GM19397 (cell line): Measurements from ENCODE around the gene ADGRG6.

Experiments used
- ATAC-seq: cut with Tn5 transposase; IDR thresholded peaks from one replicate; pipeline ENCODE4 v1.9.1; 2021; ENCODE audit warnings: mild to moderate bottlenecking, moderate library complexity; ENCODE audit not compliant: unreplicated experiment

The ADGRG6 gene

DNA sequence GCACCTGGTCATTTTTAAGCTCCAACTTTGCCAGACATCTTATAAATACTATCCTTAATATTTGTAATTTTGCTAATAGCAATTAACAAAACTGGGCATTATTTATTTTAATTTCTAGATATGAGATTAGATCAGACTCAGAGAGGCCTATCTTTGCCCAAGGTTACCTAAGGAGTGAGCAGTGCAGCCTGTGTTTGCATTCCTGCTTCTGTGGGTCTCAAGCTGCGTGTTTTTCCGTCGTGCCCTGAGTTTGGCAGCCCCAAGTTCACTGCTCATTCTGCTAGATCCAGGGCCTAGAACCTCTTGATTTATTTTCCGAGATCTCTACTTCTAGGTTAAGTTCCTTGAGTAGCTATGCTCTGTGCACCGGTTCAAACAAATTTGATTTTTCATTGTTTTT lies 11.0 kb upstream of the ADGRG6 start:
- ATAC-seq, result no peak

DNA sequence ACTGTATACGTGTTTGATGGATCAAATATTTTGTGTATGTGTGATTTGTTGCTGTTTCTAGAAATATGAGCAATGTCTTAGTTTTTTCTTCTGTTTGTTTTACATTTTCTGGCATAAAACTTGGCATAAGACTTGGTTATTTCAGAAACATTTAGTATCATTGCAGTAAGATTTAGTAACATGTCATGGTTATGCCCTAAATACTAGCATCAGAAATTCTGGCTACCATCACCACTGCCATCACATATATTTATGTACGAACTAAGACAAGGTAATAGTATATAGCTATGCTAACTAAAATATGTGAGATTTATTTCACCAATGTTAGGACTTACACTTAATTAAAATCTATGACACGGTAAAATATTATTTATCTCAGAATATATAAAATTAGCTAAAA lies 10.3 kb upstream of the ADGRG6 start:
- no peak for ATAC-seq

DNA sequence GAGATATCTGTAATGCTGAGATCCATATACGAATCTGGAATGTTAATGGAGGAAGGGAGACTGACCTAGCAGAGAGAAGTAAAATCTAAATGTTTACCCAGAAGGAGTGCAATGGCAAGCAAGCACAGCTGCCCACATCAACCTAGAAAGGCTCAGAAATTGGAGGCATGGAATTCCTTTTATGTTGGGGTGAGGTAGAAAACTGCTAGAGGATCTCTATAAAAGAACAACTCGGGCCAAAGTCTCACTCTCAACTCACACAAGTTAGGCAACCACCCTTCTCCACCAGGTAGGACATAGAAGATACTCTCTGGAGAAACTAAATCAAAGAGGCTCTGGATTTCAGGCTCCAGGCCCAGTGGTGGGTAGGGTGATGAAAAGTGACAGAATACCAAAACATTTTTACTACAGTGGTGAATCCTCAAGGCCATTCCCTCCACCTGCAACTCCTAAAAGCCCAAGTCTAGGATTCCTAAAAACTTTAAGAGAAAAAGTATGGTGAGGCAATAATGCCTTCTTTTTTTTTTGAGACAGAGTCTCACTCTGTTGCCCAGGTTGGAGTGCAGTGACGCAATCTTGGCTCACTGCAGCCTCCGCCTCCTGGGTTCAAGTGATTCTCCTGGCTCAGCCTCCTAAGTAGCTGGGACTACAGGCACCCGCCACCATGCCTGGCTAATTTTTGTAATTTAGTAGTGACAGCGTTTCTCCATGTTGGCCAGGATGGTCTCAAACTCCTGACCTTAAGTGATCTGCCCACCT lies 9.5 kb upstream of the ADGRG6 start:
- ATAC-seq, result no peak

DNA sequence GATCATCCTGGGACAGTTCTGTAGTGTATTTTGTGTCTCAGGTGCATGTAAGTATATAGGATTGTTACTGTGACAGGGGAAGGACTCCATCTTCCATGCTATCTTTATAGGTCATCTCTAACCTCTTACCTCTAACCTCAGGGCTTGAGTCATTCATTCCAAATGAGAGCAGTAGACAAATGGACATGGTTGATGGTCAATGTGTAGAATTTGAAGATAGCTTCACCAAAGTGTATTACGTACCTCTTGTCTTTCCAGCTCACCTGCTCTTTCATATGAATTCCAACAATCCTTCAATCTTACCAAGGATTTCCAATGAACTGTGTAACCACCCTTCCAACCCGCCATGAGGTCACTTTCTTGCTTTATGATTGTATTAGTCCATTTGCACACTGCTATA lies 8.7 kb upstream of the ADGRG6 start:
- ATAC-seq, result no peak

DNA sequence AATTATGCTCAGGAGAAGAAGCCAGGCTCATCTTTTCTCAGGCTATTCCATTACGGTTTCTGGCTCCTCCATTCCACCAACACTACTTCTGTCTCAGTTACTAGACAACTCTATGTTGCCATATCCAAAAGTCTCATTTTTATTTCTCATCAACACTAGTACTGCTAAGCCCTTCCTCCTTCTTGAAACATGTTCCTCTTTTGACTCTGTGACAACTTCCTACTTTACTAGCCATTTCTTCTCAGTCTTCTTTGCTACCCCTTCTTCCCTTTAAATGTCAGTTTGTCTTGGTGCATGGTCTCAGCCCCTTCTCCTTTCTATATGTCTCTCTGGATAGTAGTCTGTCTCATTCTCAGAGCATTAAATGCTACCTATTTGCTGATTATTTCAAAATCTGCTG lies 7.1 kb upstream of the ADGRG6 start:
- ATAC-seq, result no peak

DNA sequence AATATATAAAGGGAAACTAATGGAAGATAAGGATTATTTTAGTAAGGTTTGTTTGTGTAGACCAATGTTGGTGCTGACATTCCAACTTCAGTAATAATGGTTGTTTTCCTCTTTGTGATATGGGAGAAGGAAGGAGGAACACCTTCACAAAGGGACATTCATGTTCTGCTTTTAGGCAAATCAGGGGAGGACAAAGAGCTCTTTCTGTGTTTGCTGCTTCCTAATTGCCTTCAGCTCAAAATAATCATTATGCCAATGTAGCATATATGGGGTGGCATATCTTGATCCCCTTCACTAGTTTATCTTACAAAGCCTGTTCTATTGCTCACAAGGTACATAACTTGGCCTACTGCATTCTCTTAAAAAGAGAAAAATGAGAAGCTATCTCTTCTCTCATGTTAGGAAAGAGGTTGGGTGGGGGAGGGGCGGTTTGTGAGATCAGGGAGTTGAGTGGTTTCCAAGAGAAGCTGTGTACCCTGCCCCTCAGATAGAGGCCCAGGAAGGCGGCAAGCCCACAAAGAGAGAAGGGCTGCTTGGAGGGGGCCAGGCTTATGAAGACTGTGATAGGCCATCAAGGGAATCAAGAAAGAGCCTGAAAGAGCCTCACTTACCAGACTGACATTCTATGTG lies 4.7 kb upstream of the ADGRG6 start:
- no peak for ATAC-seq

DNA sequence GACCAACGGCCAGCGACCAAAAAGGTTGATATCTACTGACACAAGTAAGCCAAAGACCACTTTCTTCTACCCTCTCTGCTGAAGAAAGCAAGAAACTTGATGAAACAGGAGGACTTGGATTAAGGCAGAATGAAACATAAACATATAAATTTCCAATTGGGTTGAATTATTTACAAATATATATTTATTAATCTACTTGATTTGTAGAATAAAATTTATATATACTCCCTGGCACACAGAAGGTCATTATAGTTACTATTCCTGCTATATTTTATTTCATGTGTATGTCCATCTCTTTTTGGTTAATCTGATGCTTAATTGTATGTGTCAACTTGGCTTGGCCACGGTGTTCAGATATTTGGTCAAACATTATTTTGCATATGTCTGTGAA lies 4.2 kb upstream of the ADGRG6 start:
- ATAC-seq, result no peak

DNA sequence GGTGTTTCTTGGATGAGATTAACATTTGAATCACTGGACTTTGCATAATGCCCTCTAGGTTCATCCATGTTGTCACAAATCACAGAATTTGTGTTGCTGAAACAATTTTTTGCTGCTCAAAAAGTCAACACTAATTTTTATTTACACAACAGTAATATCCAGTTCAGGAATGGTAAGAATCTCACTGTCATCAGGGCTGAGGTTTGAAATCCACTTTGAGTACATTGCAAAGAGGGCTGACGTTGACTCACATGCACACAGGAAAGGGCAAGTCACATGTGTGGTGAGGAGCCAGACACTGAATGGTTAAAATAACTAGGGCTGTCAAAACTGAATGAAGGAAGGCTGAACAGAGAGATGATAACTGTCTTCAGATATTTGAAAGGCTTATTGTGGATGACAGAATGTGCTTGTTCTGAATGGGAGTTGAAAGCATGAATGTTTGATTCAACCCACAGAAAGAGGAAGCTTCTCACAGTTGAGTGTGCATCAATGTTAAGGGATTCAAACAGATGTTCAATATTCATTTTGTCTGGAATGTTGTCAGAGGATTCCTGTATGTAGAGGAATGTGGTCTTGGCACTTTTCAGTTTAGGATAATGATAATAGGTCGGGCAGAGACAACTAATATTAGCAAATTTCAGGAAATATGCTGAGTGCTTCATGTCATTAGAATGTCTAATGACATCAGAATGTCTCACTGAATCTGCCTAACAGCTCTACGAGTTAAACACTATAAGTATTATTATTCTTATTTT lies 3.6 kb upstream of the ADGRG6 start:
- ATAC-seq, result no peak

DNA sequence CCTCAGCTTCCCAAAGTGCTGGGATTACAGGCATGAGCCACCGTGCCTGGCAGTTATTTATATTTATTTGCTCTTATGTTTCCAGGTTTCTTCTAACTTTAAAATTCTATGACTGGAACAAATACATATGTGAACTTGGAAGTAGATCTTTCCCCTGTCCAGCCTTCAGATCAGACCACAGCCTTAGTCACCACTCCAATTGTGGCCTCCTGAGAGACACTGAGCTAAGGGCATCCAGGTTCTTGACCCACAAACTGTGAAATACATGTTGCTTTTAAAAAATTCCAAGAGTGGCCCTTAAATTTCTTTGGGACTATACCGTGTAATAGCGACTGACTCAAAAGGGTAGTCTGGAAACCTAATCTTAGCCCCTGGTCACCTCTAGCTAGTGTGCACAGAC lies 1.5 kb upstream of the ADGRG6 start:
- ATAC-seq, result no peak

DNA sequence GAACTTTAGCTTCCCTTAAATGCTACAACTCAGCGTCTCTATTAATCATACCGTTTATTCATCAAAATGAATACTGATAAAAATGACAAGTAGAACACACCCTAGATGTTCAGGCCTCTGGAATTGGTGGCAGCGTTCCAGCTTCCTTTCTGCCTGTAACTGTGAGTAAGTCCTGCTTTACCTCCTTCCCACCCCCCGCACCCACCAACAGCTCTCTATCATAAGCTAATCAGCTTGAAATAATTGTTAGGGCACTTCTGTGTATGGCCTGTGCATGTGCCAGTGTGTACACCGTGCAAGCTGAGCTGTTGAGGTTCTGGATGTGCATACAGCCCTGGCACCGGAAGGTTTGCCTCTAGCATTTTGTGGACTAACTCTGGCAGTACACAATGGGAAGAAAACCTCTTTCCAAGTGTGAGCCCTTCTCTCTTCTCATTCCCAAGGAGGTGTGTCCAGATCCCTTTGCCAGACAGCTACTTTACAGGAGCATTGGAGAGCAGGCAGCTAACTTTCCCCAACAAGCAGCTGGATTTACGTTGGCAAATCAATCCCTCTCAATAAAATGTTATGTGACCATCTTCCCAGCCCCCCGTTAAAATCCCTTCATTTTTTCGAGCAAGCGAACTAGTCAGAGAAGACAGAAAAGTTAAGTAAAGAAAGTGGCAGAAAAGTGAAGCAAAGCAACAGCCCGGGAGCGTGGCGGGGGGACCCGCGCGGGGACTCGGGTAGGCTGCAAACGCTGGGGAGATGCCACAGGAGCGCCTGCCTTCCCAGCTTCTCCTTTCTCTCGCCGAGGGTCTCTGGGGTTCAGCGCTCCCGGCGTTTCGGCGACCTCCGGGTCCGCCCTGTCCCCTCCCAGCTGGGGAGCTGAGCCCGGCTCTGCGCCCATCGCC lies 803 bp upstream of the ADGRG6 start:
- no peak for ATAC-seq

DNA sequence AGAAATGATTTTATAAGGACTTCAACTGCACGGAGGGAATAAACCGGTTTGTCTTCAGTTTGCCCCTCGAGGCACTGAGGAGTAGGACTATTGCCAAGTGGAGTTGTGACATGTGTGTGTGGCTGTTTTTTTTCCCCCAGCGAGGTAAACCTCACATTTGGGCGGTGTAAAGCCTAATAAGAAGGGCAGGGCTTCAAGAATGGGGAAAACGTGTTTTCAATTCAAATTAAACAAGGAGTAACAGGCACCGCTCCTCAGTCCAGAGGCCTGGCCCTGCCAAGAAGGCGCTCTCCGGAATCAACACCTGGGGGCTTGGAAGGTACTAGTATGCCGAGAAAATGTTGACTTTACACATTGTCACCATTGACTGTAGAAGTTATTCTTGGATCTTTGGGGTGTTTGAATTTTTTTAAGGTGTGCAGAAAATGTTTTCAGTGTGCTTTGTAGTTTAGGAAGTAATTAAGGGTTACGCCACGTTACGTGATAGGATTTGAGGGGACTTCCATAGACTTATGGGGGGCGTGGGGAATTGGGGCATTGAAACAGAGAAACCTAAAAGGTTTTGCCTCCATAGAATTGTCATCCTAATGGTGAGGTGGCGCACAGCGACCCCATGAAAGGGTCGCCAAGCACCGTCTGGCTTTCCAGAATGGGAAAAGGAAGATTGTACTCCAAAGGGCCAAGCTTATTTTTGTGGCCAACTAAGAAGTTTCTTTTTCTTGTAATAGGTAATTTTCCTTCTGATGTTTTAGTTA lies 791 bp downstream of the ADGRG6 start:
- no peak for ATAC-seq

DNA sequence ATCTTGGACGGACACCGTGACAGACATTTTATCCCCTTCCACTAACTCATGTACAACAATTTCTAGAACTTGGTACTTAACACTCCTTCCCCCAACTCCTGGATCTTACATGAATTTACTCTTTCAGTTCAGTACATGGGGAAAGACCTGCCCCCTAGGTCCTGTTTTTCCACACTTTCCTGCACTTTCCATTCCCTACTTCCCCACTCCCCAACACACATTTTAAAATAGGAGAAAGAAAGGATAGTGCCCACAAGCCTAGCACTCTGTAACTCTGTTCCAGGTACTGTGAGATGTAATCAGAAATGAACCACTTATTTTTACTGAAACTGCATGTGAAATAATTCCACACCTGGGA lies 1.3 kb downstream of the ADGRG6 start:
- ATAC-seq, result no peak

DNA sequence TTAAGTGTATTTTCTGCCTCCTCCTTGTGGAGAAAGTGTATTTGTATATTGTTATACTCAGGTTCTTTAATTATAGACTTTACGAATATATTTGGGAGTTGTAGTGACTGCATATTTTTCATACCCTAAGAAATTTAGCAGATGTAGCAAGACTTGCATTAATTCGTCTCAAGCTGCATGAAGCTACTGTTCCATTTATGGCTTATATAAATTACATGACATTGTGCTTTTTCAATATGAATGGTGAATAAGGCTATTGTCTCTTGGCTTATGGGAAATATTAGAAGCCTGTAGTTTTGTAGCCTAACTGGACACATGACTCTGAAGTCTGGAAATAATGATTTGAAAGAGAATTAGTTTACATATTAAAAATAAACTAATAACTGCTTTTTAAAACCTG lies 2.4 kb downstream of the ADGRG6 start:
- no peak for ATAC-seq

DNA sequence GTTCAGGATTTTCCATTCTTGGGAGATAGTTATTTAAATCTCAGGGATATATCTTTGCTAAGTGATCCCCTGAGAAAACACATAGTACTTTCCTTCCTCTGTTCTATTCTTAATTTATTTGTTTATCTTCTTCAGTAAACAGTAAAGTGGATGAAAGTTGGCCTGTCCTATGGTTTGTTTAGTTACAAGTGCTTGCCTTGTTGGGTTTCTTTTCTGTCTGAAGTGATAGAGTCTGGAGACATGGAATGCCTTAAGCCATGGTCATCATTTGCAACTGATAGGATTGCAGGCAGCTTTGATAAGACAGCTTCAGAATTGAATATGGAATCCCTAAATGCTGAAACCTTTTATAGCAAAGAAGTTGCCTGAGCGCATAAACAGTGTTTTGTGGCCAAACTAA lies 4.9 kb downstream of the ADGRG6 start:
- no peak for ATAC-seq

DNA sequence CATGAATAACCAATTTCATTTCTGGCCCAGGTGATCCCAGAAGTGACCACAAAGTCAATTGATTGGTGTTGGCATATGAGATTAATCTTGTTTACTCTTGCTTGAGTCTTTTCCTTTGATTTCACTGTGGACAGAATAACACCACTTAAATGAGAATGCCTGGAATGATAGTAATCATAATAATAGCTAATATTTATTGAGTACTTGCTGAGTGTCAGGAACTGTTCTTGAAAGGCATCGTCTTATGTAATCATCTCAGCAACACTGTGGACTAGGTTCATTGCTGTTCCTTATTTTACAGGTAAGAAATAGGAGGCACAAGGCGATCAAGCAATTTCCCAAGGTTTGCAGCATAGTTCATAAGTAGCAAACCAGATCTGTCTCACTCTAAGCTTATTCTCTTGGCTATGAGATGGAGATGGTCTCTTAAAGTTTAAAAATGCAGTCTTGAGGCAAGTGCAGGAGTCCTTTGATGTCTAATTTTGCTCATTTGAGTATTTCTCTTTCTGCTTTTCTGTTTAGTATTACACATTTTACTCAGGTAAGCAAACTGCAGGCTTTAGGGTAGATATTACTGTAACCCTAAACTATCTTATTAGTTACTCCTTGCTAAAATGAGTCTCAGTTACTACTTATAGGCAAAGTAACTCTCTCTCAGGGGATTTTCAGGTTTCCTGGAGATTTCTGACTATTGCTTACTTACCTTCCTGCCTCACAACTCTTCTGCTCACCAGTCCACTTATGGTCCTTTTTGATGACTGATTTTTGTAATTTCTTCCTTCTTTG lies 6.3 kb downstream of the ADGRG6 start:
- ATAC-seq, result no peak

DNA sequence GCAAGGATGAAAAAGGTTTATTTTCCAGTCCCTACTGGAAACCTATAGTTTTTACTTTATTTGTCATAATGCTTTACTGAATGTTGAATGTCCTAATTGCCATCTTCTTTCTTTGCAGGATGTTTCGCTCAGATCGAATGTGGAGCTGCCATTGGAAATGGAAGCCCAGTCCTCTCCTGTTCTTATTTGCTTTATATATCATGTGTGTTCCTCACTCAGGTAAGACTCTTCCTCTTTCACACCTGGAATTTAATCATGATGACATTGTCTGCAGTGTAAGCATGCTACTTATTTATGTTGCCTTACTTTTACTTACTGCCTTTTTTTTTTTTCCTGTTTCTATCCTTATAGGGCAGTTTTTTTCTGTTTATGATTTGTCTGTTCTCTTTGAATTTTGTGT lies 7.6 kb downstream of the ADGRG6 start:
- no peak for ATAC-seq

DNA sequence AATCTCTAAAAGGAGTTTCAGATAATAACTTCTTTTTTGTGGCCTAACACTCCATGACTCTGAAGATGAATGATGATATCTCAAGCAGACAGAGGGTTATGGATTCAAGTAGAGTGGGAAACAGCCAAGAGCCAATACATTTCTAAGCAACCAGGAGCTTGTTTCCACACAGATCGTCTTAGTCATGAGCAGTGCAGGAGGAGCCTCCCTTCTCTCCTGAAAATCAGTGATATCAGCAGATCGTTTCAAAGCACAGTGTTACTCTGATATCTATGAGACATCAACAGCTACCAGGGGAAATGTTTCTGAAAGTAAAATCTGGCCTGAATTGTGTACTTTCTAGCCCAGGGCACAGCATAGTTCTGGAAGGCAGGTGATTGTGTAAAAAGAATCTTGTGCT lies 11.5 kb downstream of the ADGRG6 start:
- no peak for ATAC-seq

DNA sequence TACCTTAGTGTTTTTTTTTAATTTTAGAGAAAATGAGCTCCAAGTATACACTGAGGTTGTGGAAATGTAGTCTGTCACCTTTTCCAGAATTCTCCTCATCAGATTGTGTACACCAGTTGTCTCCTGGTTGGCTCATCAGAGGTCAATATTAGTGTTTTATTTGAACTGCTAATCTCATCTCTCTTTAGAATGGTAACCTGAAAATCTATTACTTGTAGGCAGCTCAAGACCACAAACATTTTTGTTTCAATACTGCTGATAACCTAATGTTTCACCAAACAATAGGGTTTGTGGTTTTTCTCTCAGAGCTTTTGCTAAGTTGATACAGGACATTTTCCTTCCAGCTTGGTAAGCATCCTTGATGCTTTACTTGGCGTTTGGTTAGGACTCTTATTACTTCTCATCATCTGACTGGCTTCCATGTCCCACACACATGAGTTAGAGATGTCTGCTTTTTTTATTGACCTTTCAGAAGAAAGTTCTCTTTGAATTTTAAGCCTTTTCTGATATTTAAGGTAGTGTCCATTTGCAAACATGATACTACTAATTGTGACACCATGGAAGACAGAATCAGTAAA lies 15.1 kb downstream of the ADGRG6 start:
- ATAC-seq, result no peak

DNA sequence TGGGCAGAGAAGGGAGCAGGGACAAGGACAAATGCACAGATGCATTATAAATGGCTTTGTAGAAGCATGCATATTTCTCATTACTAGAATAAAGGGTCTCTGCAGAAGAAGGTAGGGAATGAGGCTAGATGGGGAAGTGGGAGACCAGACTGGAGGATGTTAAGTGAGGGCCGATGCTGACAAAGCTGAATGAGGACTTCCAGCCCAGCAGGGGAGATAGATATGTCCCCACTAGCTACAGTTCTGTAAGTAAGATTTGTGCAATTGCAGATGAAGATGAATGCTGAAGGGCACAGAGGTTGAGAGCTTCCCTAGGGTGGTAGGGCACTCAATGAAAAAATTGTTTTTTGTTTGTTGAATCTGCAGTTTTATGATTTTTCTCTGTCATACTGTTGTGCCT lies 16.9 kb downstream of the ADGRG6 start:
- no peak for ATAC-seq
